KOPT-K1 (cell line): ENCODE data around the gene TTC9B.

Source experiments
- H3K27ac ChIP-seq: fragments of 200-600 bp; sonication (generic); 2 replicates; pipeline ENCODE4 v1.5.1; 2016; ENCODE audit warnings: antibody characterized with exemption, mild to moderate bottlenecking, low read depth, low read length; ENCODE audit not compliant: poor library complexity, severe bottlenecking
- H3K36me3 ChIP-seq: fragments of 200-600 bp; sonication (generic); 2 replicates; pipeline ENCODE4 v1.5.1; 2017; ENCODE audit warnings: antibody characterized with exemption, mild to moderate bottlenecking, low read length, moderate library complexity; ENCODE audit not compliant: insufficient read depth
- H3K9me3 ChIP-seq: fragments of 200-600 bp; sonication (generic); 2 replicates; pipeline ENCODE4 v1.5.1; 2017; ENCODE audit warnings: antibody characterized with exemption, low read length, mild to moderate bottlenecking; ENCODE audit not compliant: insufficient read depth, poor library complexity, severe bottlenecking

The TTC9B gene

GRCh38 chr19:40254714-40255418 is 36.7 kb upstream of the TTC9B start:
- Histone ChIP-seq H3K36me3 (peaks cover 75% of the 10 kb centered on the region), H3K27ac (no peak overlapping the region), H3K9me3 (no peaks in the 10 kb centered on the region)

- Histone ChIP-seq H3K36me3 (peaks cover 79% of the 10 kb centered on the region), H3K27ac (no peak overlapping the region), H3K9me3 (no peaks in the 10 kb centered on the region)
Measured at GRCh38 chr19:40253611-40254092, 35.5 kb upstream of the TTC9B start.

DNA sequence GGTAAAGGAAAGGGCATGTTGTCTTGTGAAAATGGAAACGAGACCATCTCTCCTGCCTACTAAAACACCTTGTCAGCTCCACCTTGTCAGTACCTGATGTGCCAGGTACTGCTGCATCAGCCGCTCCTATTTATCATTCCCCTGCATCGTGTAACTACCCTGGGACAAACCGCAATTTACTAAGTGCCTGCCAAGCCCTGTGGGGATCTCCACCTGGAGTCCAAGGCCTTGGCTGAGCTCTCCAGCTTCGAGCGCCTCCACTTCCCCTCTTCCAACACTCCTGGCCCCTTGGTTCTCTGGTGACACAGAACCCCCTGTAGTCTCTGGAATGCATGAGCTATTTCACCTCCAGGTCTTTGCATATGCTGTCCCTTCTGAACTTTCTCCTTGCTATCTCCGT is 34.2 kb upstream of the TTC9B start:
- Histone ChIP-seq H3K27ac (no peak overlapping the region), H3K36me3 (peaks cover 84% of the 10 kb centered on the region)

DNA sequence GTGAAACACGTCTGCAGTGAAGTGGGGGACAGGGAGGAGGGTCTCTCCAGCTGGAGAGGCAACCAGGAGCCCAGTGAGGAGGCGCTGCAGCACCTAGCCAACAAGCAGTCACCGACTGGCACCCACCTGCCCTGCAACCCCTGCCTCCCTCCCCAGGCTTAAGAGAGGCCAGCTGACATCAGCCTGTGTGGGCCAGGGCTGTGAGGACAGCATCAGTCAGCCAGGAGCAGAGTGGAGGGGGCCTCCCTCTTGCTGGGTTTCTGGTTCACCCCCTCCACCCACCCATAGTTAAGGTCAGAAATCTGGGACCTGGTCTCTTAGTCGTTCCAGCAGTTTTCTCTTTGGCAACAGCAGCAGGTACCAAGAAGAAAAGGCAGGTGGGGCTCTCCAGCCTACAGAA is 33.8 kb upstream of the TTC9B start:
- H3K27ac ChIP-seq = no peak overlapping the region
- H3K9me3 ChIP-seq = no peaks in the 10 kb centered on the region
- peaks cover 84% of the 10 kb centered on the region for H3K36me3 ChIP-seq

More for the DNA sequence above, 34.2 kb upstream of the TTC9B start:
- no peaks in the 10 kb centered on the region for H3K9me3 ChIP-seq

- no peaks in the 10 kb centered on the region for H3K9me3 ChIP-seq
- peaks cover 83% of the 10 kb centered on the region for H3K36me3 ChIP-seq
- H3K27ac ChIP-seq = no peak overlapping the region
Measured at GRCh38 chr19:40251244-40251643, 33.1 kb upstream of the TTC9B start.

GRCh38 chr19:40249781-40250180 is 31.6 kb upstream of the TTC9B start:
- H3K36me3 ChIP-seq = peaks cover 80% of the 10 kb centered on the region
- no peak overlapping the region for H3K27ac ChIP-seq
- H3K9me3 ChIP-seq = no peaks in the 10 kb centered on the region

DNA sequence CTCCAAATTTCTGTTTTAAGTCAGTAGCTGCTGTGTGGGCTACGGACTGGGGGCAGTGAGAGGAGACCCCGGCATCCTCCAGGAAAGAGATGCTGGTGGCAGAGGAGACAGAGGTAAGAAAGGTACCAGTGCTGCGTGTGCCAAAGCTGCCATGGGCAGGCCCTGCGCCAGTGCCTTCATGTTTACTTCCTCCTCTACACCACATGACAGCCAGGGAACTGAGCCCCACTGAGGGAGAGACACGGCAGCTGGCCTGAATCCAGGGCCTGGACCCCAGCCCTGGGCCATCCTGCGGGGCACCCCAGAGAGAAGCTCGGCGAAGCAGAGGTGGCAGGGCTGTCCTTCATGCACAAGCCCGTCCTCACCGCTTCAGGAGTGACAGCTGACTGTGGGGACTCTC is 31.0 kb upstream of the TTC9B start:
- H3K36me3 ChIP-seq = peaks cover 77% of the 10 kb centered on the region
- no peaks in the 10 kb centered on the region for H3K9me3 ChIP-seq
- no peak overlapping the region for H3K27ac ChIP-seq

DNA sequence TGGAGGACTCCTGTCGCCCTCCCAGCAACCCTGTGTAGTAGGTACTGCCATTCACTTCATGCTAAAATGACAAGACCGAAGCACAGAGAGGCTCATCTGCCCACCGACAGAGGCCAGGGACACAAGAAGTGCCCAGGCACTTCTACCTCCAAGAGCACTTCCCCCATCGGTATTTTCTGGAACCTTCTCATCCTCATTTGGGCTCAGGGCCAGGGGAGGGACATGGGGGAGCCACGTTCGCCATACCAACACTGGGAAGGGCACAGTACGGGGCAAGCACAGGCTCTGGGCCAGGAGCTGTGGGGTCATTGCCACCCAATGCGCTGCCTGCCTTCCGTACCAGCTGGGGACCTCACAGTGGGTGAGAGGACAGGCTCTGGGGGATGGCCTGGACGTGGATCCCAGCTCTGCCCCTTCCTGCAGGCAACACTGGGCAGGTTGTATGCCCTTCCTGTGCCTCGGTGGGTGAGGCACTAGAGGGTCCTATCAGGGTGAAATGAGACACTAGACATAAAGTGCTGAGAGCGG is 29.6 kb upstream of the TTC9B start:
- Histone ChIP-seq H3K27ac (no peak overlapping the region), H3K9me3 (no peaks in the 10 kb centered on the region), H3K36me3 (peaks cover 66% of the 10 kb centered on the region)

DNA sequence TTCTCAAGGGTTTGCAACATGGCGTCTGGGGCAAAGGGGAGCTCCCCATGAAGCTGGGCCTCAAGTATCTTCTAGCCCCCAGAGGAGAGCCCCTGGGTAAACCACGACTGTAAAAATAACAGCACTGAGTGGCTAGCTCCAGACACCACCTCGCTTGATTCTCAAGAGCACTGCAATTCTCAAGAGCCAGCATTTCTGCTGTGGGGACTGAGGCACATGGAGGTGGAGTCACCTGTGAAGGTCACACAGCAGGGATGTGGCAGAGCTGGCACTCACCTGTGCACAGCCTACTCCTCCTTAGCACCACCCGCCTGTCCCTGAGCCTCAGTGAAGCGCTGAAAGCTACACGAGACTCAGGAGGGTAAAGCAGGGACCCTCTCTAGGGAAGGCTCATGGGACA is 29.0 kb upstream of the TTC9B start:
- Histone ChIP-seq H3K27ac (no peak overlapping the region), H3K9me3 (no peaks in the 10 kb centered on the region), H3K36me3 (peaks cover 66% of the 10 kb centered on the region)

GRCh38 chr19:40246292-40247073 is 28.3 kb upstream of the TTC9B start:
- Histone ChIP-seq H3K36me3 (peaks cover 66% of the 10 kb centered on the region), H3K27ac (no peak overlapping the region), H3K9me3 (no peaks in the 10 kb centered on the region)

GRCh38 chr19:40245506-40246128 is 27.4 kb upstream of the TTC9B start:
- H3K27ac ChIP-seq = no peak overlapping the region
- no peaks in the 10 kb centered on the region for H3K9me3 ChIP-seq
- peaks cover 71% of the 10 kb centered on the region for H3K36me3 ChIP-seq

GRCh38 chr19:40244579-40245317 is 26.6 kb upstream of the TTC9B start:
- Histone ChIP-seq H3K9me3 (no peaks in the 10 kb centered on the region), H3K27ac (no peak overlapping the region), H3K36me3 (peaks cover 71% of the 10 kb centered on the region)

DNA sequence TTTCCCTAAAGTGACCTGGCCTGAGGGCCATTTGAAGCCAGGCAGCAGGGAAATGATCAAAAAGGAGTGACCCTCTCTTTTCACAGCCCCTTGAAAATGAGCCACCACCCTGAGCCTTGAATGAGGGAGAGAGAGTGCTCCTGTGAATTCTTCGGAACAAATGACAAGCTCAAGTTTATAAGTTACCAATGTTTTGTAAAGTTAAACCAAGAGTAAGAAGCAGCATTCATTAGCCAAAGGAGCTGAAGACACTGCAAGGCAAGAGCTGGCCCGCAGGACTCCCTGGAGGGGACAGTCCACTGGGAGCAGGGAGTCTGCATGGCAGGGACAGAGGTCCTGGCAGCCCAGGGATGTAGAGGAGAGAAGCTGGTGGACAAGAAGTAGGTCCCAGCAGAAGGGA is 25.0 kb upstream of the TTC9B start:
- Histone ChIP-seq H3K27ac (no peak overlapping the region), H3K36me3 (peaks cover 81% of the 10 kb centered on the region), H3K9me3 (no peaks in the 10 kb centered on the region)

GRCh38 chr19:40242480-40242879 is 24.3 kb upstream of the TTC9B start:
- Histone ChIP-seq H3K9me3 (no peaks in the 10 kb centered on the region), H3K27ac (no peak overlapping the region), H3K36me3 (peaks cover 81% of the 10 kb centered on the region)
